IMR-90 (cell line): ENCODE measurements around the gene SLC6A20. TPM values are rescaled to one million over a fixed set of nuclear protein-coding genes. Genes with fewer than 3 reads are reported as not detected.

Source experiments
- ATAC-seq: fragments of 200-7000 bp; cut with Tn5 transposase; 2 replicates; pipeline ENCODE4 v1.9.1; 2020; ENCODE audit warnings: low read depth, mild to moderate bottlenecking, moderate library complexity
- BruUV-seq: library from RNA; stranded (reverse); fragments of 400-500 nt; replicated peaks from 2 replicates; lab custom pipeline; 2021; lab: Mats Ljungman, UMichigan
- CTCF ChIA-PET: fragments of 300-600 bp; formaldehyde crosslinking; extraction: SDS; loops from one replicate; lab custom pipeline; 2021; ENCODE audit warnings: antibody characterized with exemption; lab: Yijun Ruan, JAX
- POLR2A ChIA-PET: fragments of 300-600 bp; sonication (Branson Sonifier 250); formaldehyde crosslinking; loops from one replicate; lab custom pipeline; 2022; ENCODE audit warnings: antibody characterized with exemption; ENCODE audit not compliant: unreplicated experiment; lab: Charles Lee
- DNase-seq: peaks from one replicate; pipeline ENCODE4 v3.0.0; 2013
- H2AFZ ChIP-seq: replicated peaks from 2 replicates; pipeline ENCODE3; 2013; ENCODE audit warnings: low read length, mild to moderate bottlenecking; ENCODE audit not compliant: poor library complexity
- H2AK5ac ChIP-seq: 2 replicates; pipeline ENCODE4 v1.6.1; 2013; ENCODE audit warnings: low read depth, low read length, inconsistent platforms
- H2AK9ac ChIP-seq: replicated peaks from 2 replicates; pipeline ENCODE3; 2013; ENCODE audit warnings: mild to moderate bottlenecking, low read depth, low read length, moderate library complexity; ENCODE audit not compliant: poor library complexity
- H2BK120ac ChIP-seq: 2 replicates; pipeline ENCODE4 v1.6.1; 2013; ENCODE audit warnings: low read depth, low read length, inconsistent platforms
- H2BK15ac ChIP-seq: 3 replicates; pipeline ENCODE4 v1.6.1; 2013; ENCODE audit warnings: low read depth, low read length, inconsistent platforms
- H2BK20ac ChIP-seq: 2 replicates; pipeline ENCODE4 v1.6.1; 2013; ENCODE audit warnings: low read depth, mild to moderate bottlenecking, inconsistent platforms, low read length, moderate library complexity
- H2BK5ac ChIP-seq: 2 replicates; pipeline ENCODE4 v1.6.1; 2013; ENCODE audit warnings: mild to moderate bottlenecking, low read depth, low read length, inconsistent platforms; ENCODE audit not compliant: poor library complexity, severe bottlenecking
- H3K14ac ChIP-seq: replicated peaks from 2 replicates; pipeline ENCODE4 v1.6.1; 2013; ENCODE audit warnings: low read depth, low read length, inconsistent platforms
- H3K18ac ChIP-seq: 2 replicates; pipeline ENCODE4 v1.6.1; 2013; ENCODE audit warnings: low read depth, low read length, control low read depth
- H3K23ac ChIP-seq: 2 replicates; pipeline ENCODE4 v1.6.1; 2013; ENCODE audit warnings: low read depth, low read length, inconsistent platforms
- H3K27ac ChIP-seq: 2 replicates; pipeline ENCODE4 v1.5.1; 2013; ENCODE audit warnings: mild to moderate bottlenecking, control low read depth, low read length; ENCODE audit not compliant: insufficient read depth
- H3K27me3 ChIP-seq: 2 replicates; pipeline ENCODE4 v1.6.1; 2013; ENCODE audit warnings: low read length; ENCODE audit not compliant: control insufficient read depth, insufficient read depth
- H3K36me3 ChIP-seq: 2 replicates; pipeline ENCODE4 v1.6.1; 2013; ENCODE audit warnings: low read length, mixed read lengths; ENCODE audit not compliant: control insufficient read depth, insufficient read depth
- H3K4ac ChIP-seq: 2 replicates; pipeline ENCODE4 v1.6.1; 2013; ENCODE audit warnings: low read depth, low read length, inconsistent platforms
- H3K4me1 ChIP-seq: 2 replicates; pipeline ENCODE4 v1.6.1; 2013; ENCODE audit warnings: low read length, mixed read lengths; ENCODE audit not compliant: control insufficient read depth, insufficient read depth
- H3K4me2 ChIP-seq: 2 replicates; pipeline ENCODE4 v1.6.1; 2013; ENCODE audit warnings: low read depth, mild to moderate bottlenecking, control low read depth, low read length, moderate library complexity
- H3K4me3 ChIP-seq: 2 replicates; pipeline ENCODE4 v1.5.1; 2013; ENCODE audit warnings: low read depth, mild to moderate bottlenecking, control low read depth, low read length, moderate library complexity; ENCODE audit not compliant: insufficient read depth
- H3K56ac ChIP-seq: 2 replicates; pipeline ENCODE4 v1.6.1; 2013; ENCODE audit warnings: low read length, inconsistent platforms; ENCODE audit not compliant: insufficient read depth; ENCODE audit errors: extremely low read depth
- H3K79me1 ChIP-seq, 2 experiments: 2 replicates each; pipeline ENCODE4 v1.6.1; 2013; ENCODE audit warnings: low read length in 2 of 2, inconsistent platforms in 1 of 2, low read depth in 1 of 2
- H3K9ac ChIP-seq: 2 replicates; pipeline ENCODE4 v1.6.1; 2013; ENCODE audit warnings: low read depth, low read length, control low read depth
- H3K9me1 ChIP-seq: 2 replicates; pipeline ENCODE4 v1.6.1; 2013; ENCODE audit warnings: low read length, inconsistent platforms; ENCODE audit not compliant: insufficient read depth
- H3K9me3 ChIP-seq: 2 replicates; pipeline ENCODE4 v1.6.1; 2013; ENCODE audit warnings: low read length; ENCODE audit not compliant: control insufficient read depth, insufficient read depth
- H4K20me1 ChIP-seq: 2 replicates; pipeline ENCODE4 v1.6.1; 2013; ENCODE audit warnings: low read length, inconsistent platforms; ENCODE audit not compliant: insufficient read depth
- H4K5ac ChIP-seq: 2 replicates; pipeline ENCODE4 v1.6.1; 2013; ENCODE audit warnings: mild to moderate bottlenecking, low read depth, low read length, control low read depth
- H4K8ac ChIP-seq, 2 experiments: 2 replicates each; pipeline ENCODE4 v1.6.1; 2013; ENCODE audit warnings: low read depth in 2 of 2, low read length in 2 of 2, control low read depth in 1 of 2, inconsistent platforms in 1 of 2
- H4K91ac ChIP-seq: 2 replicates; pipeline ENCODE4 v1.6.1; 2013; ENCODE audit warnings: low read depth, low read length, inconsistent platforms; ENCODE audit not compliant: insufficient read depth
- CHD1 ChIP-seq: IDR thresholded peaks from 2 replicates; pipeline ENCODE4 v1.6.1; 2012; ENCODE audit warnings: low read depth, low read length, improper control_type of control experiment
- MAFK ChIP-seq: IDR thresholded peaks from 2 replicates; pipeline ENCODE4 v1.6.1; 2012; ENCODE audit warnings: low read depth, low read length, improper control_type of control experiment
- MAZ ChIP-seq: IDR thresholded peaks from 2 replicates; pipeline ENCODE4 v1.6.1; 2012; ENCODE audit warnings: low read depth, mild to moderate bottlenecking, low read length, improper control_type of control experiment, moderate library complexity, borderline replicate concordance
- MXI1 ChIP-seq: IDR thresholded peaks from 2 replicates; pipeline ENCODE4 v1.6.1; 2012; ENCODE audit warnings: low read depth, mild to moderate bottlenecking, low read length, moderate library complexity, borderline replicate concordance
- POLR2A ChIP-seq: IDR thresholded peaks from 2 replicates; pipeline ENCODE4 v1.6.1; 2012; ENCODE audit warnings: mild to moderate bottlenecking, low read depth, low read length
- RAD21 ChIP-seq: IDR thresholded peaks from 2 replicates; pipeline ENCODE4 v1.6.1; 2012; ENCODE audit warnings: low read length, improper control_type of control experiment
- RCOR1 ChIP-seq: IDR thresholded peaks from 2 replicates; pipeline ENCODE4 v1.6.1; 2012; ENCODE audit warnings: mild to moderate bottlenecking, low read length, improper control_type of control experiment; ENCODE audit not compliant: insufficient replicate concordance
- SMC3 ChIP-seq: fragments of 150-350 bp; IDR thresholded peaks from 2 replicates; pipeline ENCODE4 v1.6.1; 2016; ENCODE audit warnings: low read depth, mild to moderate bottlenecking, antibody characterized with exemption, low read length, moderate library complexity
- WGBS, 2 experiments: methylation state at CpG; one replicate each; pipeline versions ENCODE4 v1.1.5 to v1.1.7; 2013; ENCODE audit warnings: missing lambda C conversion rate in 2 of 2; ENCODE audit not compliant: insufficient read length in 1 of 2; ENCODE audit errors: extremely low coverage in 2 of 2; 5-methylcytosine and 5-hydroxymethylcytosine counted together
- dilution Hi-C: fragments of 300-500 bp; cut with HindIII; formaldehyde crosslinking; loops from one replicate; pipeline ENCODE4 v1.14.3; 2018; ENCODE audit warnings: low sequenced_read_pairs; ENCODE audit not compliant: unreplicated experiment
- in situ Hi-C: fragments of 300-500 bp; cut with MboI; formaldehyde crosslinking; loops from 3 replicates; pipeline ENCODE4 v1.14.3; 2019; ENCODE audit warnings: low sequenced_read_pairs, inconsistent platforms, mixed read lengths
- intact Hi-C: fragments of 100-400 bp; cut with micrococcal nuclease; formaldehyde crosslinking; loops from 2 replicates; pipeline ENCODE4 v1.10.0; 2022
- polyA plus RNA-seq, 3 experiments: library from polyadenylated mRNA; depleted of rRNA; stranded (reverse); fragments of >200 nt; gene quantifications; 2 replicates each; pipeline ENCODE4 v1.2.3, GENCODE V29; 2012; ENCODE audit warnings: low replicate concordance in 1 of 3
- total RNA-seq: library from RNA; depleted of rRNA; stranded (reverse); fragments of >200 nt; gene quantifications from 2 replicates; pipeline ENCODE4 v1.2.3, GENCODE V29; 2012
- TF ChIP-seq, protein P1 (sequence below): fragments of 150-350 bp; IDR thresholded peaks from 2 replicates; pipeline ENCODE4 v1.6.1; 2017; ENCODE audit warnings: mild to moderate bottlenecking, antibody characterized with exemption, low read length, low read depth
- TF ChIP-seq, protein P2 (sequence below): conservative IDR thresholded peaks from 2 replicates; pipeline ENCODE4 v1.5.1; 2012; ENCODE audit warnings: mild to moderate bottlenecking, low read depth, low read length, improper control_type of control experiment
- TF ChIP-seq, protein P3 (sequence below): fragments of 150-350 bp; IDR thresholded peaks from 2 replicates; pipeline ENCODE4 v1.6.1; 2016; ENCODE audit warnings: low read depth, mild to moderate bottlenecking, low read length, moderate library complexity, borderline replicate concordance

Gene SLC6A20
- total and polyA plus RNA-seq, 2 of the 4 experiments (the other 2 are of a cell fraction) = not detected

DNA sequence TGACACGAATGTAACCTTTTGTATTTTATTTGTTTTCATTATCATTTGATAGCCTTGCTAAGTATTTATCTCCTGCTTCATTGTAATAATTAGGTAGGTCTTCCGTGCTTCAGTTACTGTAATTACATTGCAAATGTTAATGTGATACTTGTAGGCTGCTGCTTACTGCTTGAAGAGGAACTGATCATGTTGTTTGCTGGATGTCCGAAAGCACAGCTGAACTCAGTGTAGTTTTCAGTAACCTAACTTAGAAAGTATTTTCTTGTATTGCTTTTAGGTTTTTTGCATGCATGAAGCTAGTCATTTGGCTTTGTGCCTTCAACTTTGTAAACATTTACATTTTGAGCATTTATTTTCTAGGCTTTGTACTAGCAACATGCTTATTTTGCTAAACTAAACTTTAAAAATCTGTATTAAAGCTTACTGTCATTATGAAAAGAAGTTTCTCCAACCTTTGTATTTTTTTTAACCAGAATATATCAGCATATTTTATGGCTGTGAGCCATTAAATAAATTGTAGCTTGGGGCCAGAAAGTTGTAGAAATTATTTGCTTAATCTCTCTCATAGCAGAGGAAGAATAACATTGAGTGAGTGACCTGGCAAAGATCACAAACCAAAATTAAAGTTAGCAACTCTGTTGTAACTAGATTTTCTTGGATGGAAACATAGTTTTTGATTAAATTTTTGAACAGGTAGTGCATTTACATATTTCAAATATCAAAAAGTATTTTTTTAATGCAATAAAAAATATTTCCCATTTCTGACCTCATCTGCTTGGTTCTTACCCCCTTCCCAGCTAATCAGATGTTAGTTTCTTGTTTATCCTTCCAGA, 76.5 kb downstream of the SLC6A20 start:
- in situ Hi-C loops = no loop called here
- no peaks in the 10 kb centered on the region for H3K9me3 ChIP-seq
- H4K91ac ChIP-seq = no peak overlapping the region
- H4K5ac ChIP-seq = no peak overlapping the region
- 0 out of 2 replicates have a peak, but pooled peaks cover 9% of the 10 kb centered on the region for H3K9me1 ChIP-seq
- POLR2A ChIA-PET = interaction anchor here (0.5 kb wide), 1 partner anchor 189 kb away, joined by 6 read pairs; no protein-coding TSS in a partner anchor
- no peak overlapping the region for H3K56ac ChIP-seq
- no peak overlapping the region for H3K9ac ChIP-seq
- DNase-seq (peak; percentile 58), ATAC-seq (peak; percentile 77)
- BruUV-seq = no TSS peak
- CTCF ChIA-PET = interaction anchor here (0.5 to 1.1 kb wide), 2 partner anchors 60 to 708 kb away, joined by 3 read pairs; no protein-coding TSS in a partner anchor
- H3K14ac ChIP-seq = no peak overlapping the region
- no peak overlapping the region for H2AK5ac ChIP-seq
- TF ChIP-seq RAD21 (no peak), MAZ (no peak), CHD1 (no peak), MXI1 (no peak), RCOR1 (no peak), POLR2A (no peak), SMC3 (no peak), MAFK (no peak)
- TF ChIP-seq, protein P1, sequence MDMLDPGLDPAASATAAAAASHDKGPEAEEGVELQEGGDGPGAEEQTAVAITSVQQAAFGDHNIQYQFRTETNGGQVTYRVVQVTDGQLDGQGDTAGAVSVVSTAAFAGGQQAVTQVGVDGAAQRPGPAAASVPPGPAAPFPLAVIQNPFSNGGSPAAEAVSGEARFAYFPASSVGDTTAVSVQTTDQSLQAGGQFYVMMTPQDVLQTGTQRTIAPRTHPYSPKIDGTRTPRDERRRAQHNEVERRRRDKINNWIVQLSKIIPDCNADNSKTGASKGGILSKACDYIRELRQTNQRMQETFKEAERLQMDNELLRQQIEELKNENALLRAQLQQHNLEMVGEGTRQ = no peak
- TF ChIP-seq, protein P2, sequence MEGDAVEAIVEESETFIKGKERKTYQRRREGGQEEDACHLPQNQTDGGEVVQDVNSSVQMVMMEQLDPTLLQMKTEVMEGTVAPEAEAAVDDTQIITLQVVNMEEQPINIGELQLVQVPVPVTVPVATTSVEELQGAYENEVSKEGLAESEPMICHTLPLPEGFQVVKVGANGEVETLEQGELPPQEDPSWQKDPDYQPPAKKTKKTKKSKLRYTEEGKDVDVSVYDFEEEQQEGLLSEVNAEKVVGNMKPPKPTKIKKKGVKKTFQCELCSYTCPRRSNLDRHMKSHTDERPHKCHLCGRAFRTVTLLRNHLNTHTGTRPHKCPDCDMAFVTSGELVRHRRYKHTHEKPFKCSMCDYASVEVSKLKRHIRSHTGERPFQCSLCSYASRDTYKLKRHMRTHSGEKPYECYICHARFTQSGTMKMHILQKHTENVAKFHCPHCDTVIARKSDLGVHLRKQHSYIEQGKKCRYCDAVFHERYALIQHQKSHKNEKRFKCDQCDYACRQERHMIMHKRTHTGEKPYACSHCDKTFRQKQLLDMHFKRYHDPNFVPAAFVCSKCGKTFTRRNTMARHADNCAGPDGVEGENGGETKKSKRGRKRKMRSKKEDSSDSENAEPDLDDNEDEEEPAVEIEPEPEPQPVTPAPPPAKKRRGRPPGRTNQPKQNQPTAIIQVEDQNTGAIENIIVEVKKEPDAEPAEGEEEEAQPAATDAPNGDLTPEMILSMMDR = no peak
- TF ChIP-seq, protein P3, sequence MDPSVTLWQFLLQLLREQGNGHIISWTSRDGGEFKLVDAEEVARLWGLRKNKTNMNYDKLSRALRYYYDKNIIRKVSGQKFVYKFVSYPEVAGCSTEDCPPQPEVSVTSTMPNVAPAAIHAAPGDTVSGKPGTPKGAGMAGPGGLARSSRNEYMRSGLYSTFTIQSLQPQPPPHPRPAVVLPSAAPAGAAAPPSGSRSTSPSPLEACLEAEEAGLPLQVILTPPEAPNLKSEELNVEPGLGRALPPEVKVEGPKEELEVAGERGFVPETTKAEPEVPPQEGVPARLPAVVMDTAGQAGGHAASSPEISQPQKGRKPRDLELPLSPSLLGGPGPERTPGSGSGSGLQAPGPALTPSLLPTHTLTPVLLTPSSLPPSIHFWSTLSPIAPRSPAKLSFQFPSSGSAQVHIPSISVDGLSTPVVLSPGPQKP = no peak
- no peak overlapping the region for H2AFZ ChIP-seq
- no peak overlapping the region for H3K4me3 ChIP-seq
- no peak overlapping the region for H2BK120ac ChIP-seq
- no peaks in the 10 kb centered on the region; the same call in 1 of the 2 replicates for H4K20me1 ChIP-seq
- peak overlapping the region; percentile 10 for H3K4me2 ChIP-seq
- dilution Hi-C loops = no loop called here
- no peak overlapping the region for H3K4ac ChIP-seq
- peaks cover 14% of the 10 kb centered on the region for H3K36me3 ChIP-seq
- peak overlapping the region; percentile 77 for H2BK5ac ChIP-seq
- no peak overlapping the region for H2BK20ac ChIP-seq
- intact Hi-C loops = no loop called here
- peaks cover 9 to 18% of the 10 kb centered on the region in 2 experiments; a peak in 3 of 4 replicates for H3K79me1 ChIP-seq
- WGBS, 2 experiments = no CpG with 5 or more reads among the region's 3 CpGs
- no peak overlapping the region for H3K18ac ChIP-seq
- no peak overlapping the region for H2AK9ac ChIP-seq
- H3K27ac ChIP-seq = 0 out of 2 replicates have a peak overlapping the region, but pooled peaks have one; percentile 2
- no peaks in the 10 kb centered on the region for H3K27me3 ChIP-seq
- no peak overlapping the region for H4K8ac ChIP-seq
- H2BK15ac ChIP-seq = no peak overlapping the region
- H3K4me1 ChIP-seq = peaks cover 11% of the 10 kb centered on the region
- no peak overlapping the region for H3K23ac ChIP-seq
